Kidney tubule cell (primary cell): ENCODE results near the gene MOV10L1.

Experiments used
- DNase-seq: peaks from one replicate; pipeline ENCODE4 v3.0.0-alpha.2; 2018; ENCODE audit warnings: low spot score

The MOV10L1 gene

GRCh38 chr22:50175921-50176849 is 86.4 kb downstream of the MOV10L1 start:
- no peak for DNase-seq

GRCh38 chr22:50176850-50177536 is 87.2 kb downstream of the MOV10L1 start:
- DNase-seq = no peak

GRCh38 chr22:50177537-50178470 is 88.0 kb downstream of the MOV10L1 start:
- DNase-seq = no peak

- no peak for DNase-seq
Measured at GRCh38 chr22:50178471-50178864, 88.7 kb downstream of the MOV10L1 start.

- no peak for DNase-seq
Measured at GRCh38 chr22:50178871-50179869, 89.4 kb downstream of the MOV10L1 start.

GRCh38 chr22:50179937-50180726 is 90.3 kb downstream of the MOV10L1 start:
- no peak for DNase-seq

GRCh38 chr22:50180727-50181521 is 91.1 kb downstream of the MOV10L1 start:
- no peak for DNase-seq

- no peak for DNase-seq
Measured at GRCh38 chr22:50182176-50183081, 92.6 kb downstream of the MOV10L1 start.

GRCh38 chr22:50183141-50183971 is 93.5 kb downstream of the MOV10L1 start:
- DNase-seq = no peak

GRCh38 chr22:50184004-50184901 is 94.4 kb downstream of the MOV10L1 start:
- peak; percentile 30 for DNase-seq

- no peak for DNase-seq
Measured at GRCh38 chr22:50184902-50185374, 95.1 kb downstream of the MOV10L1 start.

- peak; percentile 93 for DNase-seq
Measured at GRCh38 chr22:50185375-50186087, 95.7 kb downstream of the MOV10L1 start, which contains the start of gene TRABD. TRABD (plus strand) TSS chr22:50185913; CDS start chr22:50193061, 7,148 bp downstream.

GRCh38 chr22:50186181-50186714 is 96.4 kb downstream of the MOV10L1 start:
- DNase-seq = no peak

- DNase-seq = no peak
Measured at GRCh38 chr22:50186761-50187523, 97.1 kb downstream of the MOV10L1 start.
